GM21825 (cell line): ENCODE data around the gene TBC1D23.
"Not testable (repeated sequence)": the region's sequence is repeated elsewhere in the genome, so short reads cannot be mapped to it uniquely, and the experiment has no call there.

ENCODE experiments used
- ATAC-seq: cut with Tn5 transposase; IDR thresholded peaks from one replicate; pipeline ENCODE4 v1.9.1; 2021; ENCODE audit warnings: mild to moderate bottlenecking, moderate library complexity; ENCODE audit not compliant: unreplicated experiment

TBC1D23 gene

DNA sequence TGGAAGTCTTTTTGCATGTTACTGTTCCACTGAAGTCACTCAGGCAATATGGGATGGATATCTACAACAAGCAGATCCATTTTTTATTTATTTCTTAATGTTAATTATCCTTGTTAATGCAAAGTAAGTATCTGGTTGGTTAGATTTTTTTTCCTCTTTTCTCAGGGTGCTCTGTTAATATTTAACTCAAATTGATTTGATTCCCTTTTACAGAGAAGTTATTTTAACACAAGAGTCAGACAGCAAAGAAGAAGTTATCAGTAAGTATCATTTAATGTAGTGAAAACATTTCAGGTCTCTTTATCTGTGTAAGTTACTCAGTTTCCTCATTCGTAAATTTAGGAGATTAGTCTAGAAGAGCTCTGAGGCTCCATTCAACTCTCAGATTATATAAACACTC lies 34.3 kb downstream of the TBC1D23 start:
- ATAC-seq: no peak

DNA sequence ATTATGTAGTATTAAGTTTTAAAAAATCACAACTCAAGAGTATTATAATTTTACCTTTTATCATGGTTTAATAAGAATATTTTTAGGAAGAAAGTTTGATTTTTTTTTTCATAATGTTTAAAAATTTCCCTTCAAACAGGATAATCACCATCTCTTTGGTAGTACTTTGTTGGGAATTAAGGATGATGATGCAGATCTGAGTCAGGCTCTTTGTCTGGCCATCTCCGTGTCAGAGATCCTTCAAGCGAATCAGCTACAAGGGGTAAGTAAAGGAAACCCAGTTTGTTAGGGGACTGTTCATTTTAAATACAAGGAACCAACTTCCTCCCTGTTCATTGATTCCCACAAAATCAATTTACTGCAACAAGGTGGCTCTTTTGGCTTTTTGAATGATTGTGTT lies 37.0 kb downstream of the TBC1D23 start:
- no peak for ATAC-seq

DNA sequence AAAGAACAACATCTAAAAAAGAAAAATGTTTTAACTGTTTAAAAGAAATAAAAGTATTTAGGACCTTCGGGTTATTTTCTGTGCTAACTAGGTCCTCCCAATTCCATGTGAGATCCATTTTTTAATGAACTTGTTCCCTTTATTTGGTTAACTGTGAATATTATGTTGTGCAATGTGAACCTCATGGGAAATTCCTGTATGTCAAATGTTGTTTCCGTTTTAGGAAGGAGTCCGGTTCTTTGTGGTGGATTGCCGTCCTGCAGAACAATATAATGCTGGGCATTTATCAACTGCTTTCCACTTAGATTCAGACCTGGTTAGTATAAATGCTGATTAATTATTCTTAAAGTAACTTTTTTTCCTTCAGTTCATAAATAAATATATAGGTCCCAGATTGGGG lies 38.2 kb downstream of the TBC1D23 start:
- ATAC-seq: no peak

DNA sequence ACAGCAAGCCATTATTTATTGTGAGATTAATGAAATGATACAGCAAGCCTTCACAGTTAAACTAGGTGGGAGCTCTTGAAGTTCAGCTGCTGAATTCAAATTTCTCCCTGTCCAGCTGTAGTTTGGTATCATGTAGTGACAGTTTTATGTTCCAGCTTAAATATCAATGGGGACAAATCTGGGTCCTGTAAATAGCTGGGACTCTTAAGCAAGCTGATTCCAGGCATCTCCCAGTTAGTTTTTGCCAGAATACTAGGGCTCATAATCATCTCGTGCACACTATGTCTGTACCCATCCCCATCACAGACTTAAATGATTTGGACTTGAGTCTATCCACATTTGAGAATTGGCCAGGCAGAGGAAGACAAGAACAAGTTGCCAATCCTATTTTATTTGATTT lies 45.9 kb downstream of the TBC1D23 start:
- ATAC-seq: no peak

DNA sequence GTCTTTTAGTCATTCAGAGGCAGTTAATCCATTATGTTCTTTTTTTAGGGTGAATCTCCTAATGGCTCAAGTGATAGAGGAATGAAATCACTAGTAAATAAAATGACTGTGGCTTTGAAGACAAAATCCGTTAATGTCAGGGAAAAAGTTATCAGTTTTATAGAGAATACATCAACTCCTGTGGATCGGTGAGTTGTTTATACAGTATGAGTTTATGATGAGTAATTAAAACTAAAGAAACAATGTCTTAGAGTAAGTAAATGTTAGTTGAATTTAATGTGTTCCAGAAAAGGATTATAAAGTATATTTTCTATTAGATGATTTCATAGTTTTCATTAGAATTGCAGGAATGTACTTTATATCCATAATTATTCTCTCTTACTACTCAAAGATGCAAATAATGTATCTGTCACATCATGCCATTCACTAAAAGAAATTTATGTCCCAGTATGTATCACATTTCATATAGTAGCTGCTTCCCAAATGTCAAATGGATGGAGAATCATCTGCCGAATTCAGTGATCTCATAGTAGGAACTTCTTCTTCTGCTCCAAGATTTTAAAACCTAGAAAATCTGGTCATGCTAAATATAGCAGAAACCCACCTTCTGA lies 49.7 kb downstream of the TBC1D23 start:
- ATAC-seq: no peak

DNA sequence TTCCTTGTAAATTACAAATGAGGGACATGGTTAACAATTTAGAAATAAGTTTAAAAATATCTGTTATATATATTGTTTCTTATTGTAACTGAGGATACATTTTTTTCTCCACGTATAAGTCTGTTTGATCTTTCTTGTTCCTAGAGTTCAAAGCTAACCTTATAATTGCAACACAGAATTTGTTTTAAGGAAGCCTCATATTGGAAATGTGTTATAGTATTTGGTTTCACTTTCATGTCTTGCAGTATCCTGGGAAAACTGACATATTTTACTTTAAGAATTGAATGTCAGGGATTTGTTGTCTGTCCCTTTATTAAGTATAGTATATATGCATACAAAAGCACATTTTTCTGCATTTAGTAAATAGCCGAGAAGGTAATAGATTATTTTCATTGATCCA lies 50.2 kb downstream of the TBC1D23 start:
- no peak for ATAC-seq

DNA sequence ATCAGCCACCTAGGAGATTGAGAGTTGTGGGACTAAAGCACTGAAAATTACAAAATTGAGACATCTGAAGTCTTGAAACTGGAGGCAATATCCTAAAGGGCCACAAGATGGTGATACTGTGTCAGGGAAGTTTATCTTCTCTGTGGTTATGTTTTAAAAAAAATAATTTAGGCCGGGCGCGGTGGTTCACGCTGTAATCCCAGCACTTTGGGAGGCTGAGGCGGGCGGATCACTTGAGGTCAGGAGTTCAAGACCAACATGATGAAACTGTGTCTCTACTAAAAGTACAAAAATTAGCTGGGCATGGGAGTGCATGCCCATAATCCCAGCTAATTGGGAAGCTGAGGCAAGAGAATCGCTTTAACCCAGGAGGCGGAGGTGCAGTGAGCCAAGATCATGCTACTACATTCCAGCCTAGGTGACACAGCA lies 55.9 kb downstream of the TBC1D23 start:
- ATAC-seq: no peak

DNA sequence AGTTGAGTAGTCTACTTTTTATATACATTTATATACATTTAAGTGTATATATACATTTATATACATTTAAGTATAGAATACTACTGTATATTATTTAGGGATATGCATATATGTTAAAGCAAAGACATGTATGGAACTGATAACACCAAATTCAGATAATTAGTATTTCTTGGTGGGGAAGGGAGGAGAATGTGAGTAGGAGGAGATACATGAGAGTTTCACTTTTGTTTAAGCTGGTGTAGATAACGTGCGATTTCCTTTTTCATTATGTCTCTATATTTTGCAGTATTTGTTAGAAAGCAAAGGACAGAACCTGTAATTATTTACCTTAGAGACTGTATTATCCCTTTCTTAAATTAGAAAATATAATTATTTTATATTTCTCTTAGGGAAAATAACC lies 57.1 kb downstream of the TBC1D23 start:
- ATAC-seq: peak; percentile 52

DNA sequence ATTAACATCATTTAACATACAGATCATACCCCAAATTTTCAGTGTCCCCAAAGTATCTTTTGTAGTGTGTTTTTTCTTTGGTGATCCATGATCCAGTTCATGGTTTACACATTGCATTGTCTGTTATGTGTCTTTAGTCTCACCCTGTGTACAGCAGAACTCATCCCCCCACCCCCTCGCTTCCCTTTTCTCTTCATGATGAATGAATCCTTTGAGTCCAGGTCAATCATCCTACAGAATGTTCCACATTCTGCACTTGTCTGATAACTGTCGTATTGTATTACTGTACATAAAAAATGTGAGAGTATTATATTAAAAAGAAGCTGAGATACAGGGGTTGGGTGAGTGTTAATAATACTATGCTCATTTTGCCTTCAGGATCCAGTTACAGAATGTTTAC lies 59.2 kb downstream of the TBC1D23 start:
- no peak for ATAC-seq

DNA sequence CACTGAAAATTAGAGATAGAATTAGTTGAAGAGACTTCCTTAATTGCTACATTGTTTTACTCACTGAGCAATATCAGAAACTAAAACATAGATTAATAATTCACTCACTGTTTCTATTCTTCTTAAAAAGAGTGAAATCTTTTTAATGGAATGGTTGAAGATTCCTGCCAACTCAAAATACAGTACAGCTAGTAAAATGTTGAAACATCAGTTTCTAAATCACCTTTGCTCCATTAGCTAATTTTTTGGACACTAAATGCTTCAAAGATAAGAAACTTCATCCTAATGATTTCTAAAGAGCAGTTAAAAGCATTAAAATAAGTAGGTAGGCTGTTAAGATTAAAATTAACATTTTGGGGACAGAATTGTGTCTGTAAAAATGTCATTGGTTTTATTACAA lies 63.3 kb downstream of the TBC1D23 start:
- ATAC-seq: no peak

DNA sequence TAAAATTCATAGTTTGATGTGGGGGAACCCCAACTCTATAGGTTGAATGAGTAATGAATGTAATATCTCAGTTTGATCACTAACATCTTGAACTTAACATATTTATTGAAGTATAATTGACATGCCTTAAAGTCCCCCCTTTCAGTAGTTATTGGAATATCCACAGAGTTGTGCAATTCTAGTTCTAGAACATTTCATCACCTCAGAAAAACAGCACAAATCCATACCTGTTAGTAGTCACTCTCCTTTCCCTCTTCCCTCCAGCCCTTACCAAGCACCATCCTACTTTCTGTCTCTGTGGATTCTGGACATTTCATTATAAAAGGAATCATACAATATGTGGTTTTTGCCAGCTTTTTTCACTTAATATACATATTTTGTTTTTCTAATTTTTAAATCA lies 65.0 kb downstream of the TBC1D23 start:
- ATAC-seq: no peak

DNA sequence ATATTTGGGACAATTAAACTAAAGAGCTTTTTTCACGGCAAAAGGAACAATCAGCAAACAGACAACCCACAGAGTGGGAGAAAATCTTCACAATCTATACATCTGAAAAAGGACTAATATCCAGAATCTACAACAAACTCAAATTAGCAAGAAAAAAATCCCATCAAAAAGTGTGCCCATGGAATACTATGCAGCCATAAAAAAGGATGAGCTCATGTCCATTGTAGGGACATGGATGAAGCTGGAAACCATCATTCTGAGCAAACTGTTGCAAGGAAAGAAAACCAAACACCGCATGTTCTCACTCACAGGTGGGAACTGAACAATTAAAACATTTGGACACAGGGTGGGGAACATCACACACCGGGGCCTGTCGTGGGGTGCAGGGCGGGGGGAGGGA lies 66.6 kb downstream of the TBC1D23 start:
- not testable (repeated sequence) for ATAC-seq

DNA sequence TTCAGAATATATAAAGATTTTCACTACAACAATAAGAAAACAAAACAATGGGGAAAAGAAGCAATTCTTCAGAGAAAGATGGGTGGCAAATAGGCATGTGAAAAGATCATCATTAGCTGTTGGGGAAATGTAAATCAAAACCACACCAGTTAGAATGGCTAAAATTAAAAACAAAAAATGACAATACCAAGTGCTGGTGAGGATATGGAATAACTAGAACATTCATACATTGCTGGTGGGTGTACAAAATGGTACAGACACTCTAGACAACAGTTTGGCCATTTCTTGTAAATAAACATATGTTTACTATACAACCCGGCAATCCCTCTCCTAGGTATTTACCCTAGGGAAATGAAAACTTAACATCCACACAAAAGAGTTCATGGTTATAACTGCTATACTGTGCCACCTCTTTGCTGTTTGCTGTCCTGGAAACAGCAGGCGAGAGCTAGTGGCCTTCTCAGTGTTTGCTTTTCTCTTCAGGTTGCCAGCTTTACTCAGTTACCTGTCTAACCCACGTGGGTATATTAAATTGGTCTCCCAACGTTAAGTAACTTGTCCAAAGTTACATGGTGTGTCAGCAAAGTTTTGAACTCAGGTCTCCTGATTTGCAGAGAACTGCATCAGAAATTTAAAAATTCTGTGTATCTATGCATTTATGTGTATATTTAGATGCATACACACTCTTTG lies 69.2 kb downstream of the TBC1D23 start:
- ATAC-seq: no peak

DNA sequence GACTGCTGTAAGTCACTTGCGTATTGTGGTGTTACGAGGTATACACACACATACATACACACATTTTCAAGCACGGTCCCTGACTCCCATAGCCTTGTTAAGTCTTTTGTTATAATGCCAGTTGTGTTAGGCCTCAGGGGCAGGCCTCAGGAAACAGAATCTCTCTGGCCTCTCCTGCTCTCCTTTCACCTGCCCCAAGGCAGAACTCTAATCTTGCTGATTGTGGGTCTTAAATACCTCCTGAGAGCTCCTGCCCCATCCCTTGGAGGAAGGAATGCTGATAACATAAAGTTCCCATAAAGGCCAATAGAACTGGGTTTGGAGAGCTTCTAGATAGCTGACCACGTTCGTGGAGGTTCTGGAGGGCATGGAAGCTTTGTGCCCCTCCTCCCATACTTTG lies 69.9 kb downstream of the TBC1D23 start:
- ATAC-seq: no peak

DNA sequence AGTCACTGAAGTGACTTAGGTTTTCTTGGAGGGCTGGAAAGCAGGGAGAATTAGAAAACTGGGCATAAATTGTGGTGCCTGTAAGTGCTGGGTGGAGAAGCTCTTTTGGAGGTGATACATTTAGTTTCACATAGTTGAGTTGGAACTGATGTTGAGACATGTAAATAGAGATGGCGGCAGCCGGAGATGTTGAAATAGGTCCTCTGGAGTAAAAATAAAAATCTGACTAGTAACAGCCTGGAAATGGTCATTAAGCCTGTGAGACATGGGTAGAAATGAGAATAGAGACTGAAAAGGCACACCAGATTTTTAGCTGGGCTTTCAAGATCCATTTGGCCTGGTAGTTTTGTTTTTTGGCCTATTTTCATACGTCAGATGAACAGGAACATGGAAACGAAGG lies 70.9 kb downstream of the TBC1D23 start:
- no peak for ATAC-seq

DNA sequence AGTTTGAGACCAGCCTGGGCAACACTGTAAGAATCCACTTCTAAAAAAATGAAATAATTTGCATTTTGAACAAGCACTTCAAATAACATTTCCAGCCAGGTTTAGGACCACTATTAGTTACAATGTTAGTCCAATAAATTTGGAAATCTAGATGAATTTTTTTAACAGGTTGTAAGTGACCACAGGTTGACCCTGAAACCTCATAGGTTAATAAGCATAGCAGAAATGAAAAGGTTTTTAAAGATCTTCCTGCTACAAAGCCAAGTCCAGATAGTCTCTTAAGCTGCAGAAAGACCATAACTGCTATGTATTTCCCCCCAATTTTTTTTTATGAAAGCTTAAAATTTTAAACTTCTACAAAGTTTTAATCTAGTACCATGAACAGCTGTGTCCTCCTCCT lies 72.3 kb downstream of the TBC1D23 start:
- no peak for ATAC-seq

DNA sequence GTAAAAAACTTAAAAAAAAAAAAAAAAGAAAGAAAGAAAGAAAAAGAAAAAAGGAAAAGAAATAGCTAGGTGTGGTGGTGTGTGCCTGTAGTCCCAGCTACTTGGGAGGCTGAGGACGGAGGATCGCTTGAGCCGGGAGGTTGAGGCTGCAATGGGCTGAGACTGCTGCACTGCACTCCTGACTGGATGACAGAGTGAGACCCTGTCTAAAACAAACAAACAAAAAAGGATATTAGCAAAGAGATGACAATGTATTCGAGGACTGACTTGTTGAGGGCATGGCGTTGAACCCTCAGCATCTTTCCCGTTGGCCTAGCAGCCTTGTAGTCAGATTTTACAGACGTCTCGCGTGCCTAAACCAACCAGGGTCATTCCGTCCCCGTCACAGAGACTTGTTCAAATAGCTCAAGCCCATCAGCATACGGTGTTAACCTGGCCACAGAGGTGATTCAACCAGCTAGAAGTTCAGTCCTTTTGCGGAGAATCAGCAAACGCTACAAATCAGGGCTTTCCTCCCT lies 73.2 kb downstream of the TBC1D23 start:
- ATAC-seq: no peak

DNA sequence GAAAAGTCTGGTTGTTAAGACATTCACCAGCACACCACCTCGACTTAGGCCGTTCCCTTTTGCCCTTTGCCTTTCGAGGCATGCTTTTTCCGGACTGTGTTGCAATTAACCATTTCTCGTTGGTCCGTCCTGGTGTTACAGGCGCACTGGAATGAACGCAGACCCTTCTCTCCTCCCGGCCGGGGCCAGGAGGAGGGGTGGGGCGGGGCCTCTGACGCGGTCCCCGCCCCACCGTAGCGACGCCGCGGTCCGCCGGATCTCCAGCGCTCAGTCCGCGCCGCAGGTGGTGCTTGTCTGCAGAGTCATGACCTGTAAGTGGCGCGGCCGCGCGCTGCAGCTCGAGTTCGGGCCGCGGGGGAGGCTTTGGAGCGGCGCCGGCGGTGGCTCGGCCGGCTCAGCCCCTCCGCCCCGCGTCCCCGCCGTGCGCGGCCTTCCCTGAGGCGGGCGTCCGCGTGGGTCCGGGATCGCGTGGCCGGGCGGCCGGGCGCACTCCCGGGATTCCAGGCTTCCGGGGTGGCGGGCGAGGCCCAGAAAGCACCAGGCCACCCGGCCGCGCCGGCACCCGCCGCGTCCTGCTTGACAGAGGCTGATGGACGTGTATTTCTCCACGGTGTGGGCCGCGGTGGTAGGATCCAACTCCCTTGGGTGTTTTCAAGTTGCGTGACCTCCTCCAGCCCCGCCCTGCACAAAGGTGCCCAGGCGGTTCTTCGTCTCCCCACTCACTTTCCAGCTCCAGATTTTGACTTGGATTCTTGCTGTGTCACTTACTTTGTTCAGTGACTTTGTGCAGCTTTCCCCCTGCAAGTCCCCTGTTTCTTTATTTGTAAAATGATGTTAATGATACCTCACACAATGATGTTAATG lies 73.9 kb downstream of the TBC1D23 start, which contains the start of gene NIT2:
TSS of gene NIT2 (plus strand) at position 270 of the 864 bp plus-strand sequence. CDS start at position 305, 35 bp downstream.
- peak; percentile 98 for ATAC-seq

DNA sequence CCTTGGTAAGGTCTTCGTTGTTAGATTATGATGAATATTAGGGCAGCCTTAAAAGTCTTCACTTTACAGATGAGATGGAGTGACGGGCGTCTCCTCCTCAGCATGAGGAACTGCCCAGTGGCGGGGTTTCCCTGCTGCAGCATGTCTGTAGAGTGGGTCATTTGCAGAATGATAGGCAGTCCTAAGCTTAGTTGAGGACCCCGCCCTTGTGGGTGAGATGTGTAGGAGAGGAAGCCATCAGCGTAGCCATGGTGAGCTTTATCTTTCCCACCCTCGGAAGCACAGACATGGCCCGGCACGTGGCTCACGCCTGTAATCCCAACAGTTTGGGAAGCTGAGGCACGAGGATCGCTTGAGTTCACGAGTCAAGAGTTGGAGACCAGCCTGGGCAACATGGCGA lies 74.6 kb downstream of the TBC1D23 start:
- ATAC-seq: no peak

DNA sequence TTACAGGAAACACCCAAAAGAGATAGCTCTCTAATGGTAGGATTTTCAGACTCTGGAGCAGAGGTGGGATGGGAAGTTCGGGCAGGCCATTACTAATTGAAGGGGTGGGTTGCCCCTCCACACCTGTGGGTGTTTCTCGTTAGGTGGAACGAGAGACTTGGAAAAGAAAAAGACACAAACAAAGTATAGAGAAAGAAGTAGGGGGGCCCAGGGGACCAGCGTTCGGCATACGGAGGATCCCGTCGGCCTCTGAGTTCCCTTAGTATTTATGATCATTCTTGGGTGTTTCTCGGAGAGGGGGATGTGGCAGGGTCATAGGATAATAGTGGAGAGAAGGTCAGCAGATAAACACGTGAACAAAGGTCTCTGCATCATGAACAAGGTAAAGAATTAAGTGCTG lies 75.4 kb downstream of the TBC1D23 start:
- not testable (repeated sequence) for ATAC-seq

DNA sequence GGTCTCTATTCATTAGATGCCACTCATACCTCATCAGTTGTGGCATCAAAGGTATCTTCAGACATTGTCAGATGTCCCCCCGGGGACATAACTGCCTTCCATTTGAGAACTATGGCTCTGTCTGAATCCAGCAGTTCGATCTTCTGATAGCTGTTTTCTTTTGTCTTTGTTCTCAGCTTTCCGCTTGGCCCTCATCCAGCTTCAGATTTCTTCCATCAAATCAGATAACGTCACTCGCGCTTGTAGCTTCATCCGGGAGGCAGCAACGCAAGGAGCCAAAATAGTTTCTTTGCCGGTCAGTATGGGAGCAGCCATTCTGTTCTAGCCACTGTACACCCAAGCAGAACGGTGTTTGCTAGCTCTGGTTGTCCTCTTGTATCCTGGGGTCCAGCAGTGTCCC lies 78.1 kb downstream of the TBC1D23 start:
- ATAC-seq: no peak

DNA sequence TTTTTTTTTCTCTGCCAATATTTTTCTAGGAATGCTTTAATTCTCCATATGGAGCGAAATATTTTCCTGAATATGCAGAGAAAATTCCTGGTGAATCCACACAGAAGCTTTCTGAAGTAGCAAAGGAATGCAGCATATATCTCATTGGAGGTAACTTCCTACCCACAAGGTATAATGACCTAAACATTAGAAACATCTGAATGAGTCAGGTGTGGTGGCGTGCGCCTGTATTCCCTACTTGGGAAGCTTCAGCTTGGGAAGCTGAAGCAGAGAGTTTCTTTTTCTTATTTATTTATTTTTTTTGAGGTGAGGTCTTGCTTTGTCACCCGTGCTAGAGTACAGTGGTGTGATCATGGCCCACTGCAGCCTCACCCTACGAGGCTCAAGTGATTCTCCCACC lies 79.0 kb downstream of the TBC1D23 start:
- ATAC-seq: no peak
